ENCODE data around the gene UGT1A10.

DNA sequence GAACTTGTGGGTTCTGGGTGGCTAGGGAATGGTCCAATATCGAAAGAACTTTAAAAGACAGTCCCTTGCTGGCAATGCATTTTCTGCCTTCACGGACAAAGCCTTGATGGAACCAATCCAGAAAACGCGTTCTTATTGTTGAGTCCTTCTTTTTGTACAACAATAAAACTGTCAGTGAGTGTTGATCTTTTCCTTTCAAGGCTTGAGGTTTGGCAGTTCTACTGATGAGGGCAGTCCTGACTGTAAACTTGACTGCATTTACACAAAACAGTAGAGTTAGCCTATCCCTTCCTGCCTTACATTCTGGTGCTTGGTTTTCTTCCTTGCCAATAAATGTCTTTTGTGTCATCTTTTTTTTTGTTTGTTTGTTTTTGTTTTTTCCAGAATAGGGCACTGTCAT is 42.9 kb downstream of the UGT1A10 start:
- TF ChIP-seq POLR2A (IDR thresholded peaks at IDR 0.05; ENCODE audit: extremely low read depth, insufficient read length) (no peak), MAX (IDR thresholded peaks at IDR 0.05; ENCODE audit: low read depth, low read length) (no peak), MYC (IDR thresholded peaks at IDR 0.05; ENCODE audit: low read depth, low read length) (no peak)
- TF ChIP-seq, protein P1, sequence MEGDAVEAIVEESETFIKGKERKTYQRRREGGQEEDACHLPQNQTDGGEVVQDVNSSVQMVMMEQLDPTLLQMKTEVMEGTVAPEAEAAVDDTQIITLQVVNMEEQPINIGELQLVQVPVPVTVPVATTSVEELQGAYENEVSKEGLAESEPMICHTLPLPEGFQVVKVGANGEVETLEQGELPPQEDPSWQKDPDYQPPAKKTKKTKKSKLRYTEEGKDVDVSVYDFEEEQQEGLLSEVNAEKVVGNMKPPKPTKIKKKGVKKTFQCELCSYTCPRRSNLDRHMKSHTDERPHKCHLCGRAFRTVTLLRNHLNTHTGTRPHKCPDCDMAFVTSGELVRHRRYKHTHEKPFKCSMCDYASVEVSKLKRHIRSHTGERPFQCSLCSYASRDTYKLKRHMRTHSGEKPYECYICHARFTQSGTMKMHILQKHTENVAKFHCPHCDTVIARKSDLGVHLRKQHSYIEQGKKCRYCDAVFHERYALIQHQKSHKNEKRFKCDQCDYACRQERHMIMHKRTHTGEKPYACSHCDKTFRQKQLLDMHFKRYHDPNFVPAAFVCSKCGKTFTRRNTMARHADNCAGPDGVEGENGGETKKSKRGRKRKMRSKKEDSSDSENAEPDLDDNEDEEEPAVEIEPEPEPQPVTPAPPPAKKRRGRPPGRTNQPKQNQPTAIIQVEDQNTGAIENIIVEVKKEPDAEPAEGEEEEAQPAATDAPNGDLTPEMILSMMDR (IDR thresholded peaks at IDR 0.05; ENCODE audit: low read depth, low read length): no peak
